DND-41 (cell line): ENCODE data around the gene DEXI.

Experiments used
- EZH2 ChIP-seq: IDR thresholded peaks from 3 replicates; pipeline ENCODE4 v1.6.1; 2012; ENCODE audit warnings: borderline replicate concordance, low read depth, mild to moderate bottlenecking, moderate library complexity, low read length, inconsistent platforms; ENCODE audit not compliant: severe bottlenecking
- TF ChIP-seq, protein P1 (sequence below): IDR thresholded peaks from 2 replicates; pipeline ENCODE4 v1.5.1; 2012; ENCODE audit warnings: borderline replicate concordance, low read length, moderate library complexity, mild to moderate bottlenecking; ENCODE audit not compliant: poor library complexity, severe bottlenecking; ENCODE audit errors: extremely low read depth

DNA sequence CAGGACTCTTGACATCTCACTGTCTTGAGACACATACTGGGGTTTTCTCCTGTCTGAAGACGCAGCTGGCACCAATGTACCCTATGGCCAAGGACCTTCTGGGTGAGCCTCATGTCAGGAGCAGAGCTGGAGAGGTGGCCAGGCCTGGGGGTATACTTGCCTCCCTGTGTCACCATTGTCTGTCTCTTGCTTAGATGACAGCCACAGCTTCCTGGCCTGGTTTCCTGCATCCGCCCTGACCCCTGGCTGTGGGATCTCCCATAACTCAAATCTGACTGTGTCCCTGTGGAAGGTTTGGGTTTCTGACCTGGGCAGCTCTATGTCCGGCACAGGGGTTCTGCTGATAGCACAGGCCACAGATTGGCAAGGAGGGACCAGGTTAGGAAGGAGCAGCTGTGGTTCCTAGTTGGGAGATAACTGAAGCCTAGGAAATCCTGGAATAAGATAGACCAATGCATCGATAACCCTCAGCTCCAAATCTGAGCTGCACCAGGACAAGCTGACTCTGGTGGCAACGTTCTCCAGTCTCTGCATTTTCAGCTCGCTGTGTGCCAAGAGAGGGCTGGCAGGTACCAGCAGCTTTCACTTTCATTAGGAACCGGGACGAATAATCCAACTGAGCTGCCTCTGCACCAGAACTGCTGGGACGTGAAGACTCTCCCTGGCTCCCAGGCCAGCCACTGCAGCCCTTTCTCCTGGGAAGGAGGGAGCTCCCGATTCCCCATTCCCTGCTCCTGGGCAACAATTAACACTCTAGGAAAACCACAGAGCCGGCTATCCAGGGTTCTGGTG lies 5.0 kb downstream of the DEXI start:
- TF ChIP-seq, protein P1, sequence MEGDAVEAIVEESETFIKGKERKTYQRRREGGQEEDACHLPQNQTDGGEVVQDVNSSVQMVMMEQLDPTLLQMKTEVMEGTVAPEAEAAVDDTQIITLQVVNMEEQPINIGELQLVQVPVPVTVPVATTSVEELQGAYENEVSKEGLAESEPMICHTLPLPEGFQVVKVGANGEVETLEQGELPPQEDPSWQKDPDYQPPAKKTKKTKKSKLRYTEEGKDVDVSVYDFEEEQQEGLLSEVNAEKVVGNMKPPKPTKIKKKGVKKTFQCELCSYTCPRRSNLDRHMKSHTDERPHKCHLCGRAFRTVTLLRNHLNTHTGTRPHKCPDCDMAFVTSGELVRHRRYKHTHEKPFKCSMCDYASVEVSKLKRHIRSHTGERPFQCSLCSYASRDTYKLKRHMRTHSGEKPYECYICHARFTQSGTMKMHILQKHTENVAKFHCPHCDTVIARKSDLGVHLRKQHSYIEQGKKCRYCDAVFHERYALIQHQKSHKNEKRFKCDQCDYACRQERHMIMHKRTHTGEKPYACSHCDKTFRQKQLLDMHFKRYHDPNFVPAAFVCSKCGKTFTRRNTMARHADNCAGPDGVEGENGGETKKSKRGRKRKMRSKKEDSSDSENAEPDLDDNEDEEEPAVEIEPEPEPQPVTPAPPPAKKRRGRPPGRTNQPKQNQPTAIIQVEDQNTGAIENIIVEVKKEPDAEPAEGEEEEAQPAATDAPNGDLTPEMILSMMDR, result no peak
- TF ChIP-seq EZH2, result no peak
